Body of pancreas (tissue), 4 donors: ENCODE results near the gene RD3L.

Experiments used
- POLR2A ChIP-seq, 3 donors: fragments of 450-650 bp; IDR thresholded peaks; one replicate each; pipeline ENCODE4 v1.6.1; 2016; ENCODE audit warnings: antibody characterized with exemption in 3 of 3, mild to moderate bottlenecking in 2 of 3
- TF ChIP-seq, protein P1 (sequence below), 7 experiments: fragments of 450-650 bp in 4 of 7; fragments of 200-600 bp in 3 of 7; sonication (generic) in 3 of 7; IDR thresholded peaks; one replicate each; pipeline ENCODE4 v1.5.1; 2016 to 2019; ENCODE audit warnings: antibody characterized with exemption in 7 of 7

DNA sequence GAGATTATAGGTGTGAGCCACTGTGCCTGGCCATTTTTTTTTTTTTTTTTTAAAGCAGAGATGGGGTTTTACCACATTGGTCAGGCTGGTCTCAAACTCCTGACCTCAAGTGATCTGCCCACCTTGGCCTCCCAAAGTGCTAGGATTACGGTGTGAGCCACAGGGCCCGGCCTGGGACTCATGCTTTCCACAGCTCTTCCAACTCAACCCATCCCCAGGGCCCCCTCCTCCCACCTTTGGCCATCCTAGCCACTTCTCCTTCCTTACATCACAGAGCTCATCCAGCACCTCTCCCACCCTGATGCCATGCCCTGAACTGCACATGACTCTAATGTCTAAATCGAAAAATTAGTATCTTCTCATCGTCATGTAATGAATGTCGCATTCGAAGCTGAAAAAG lies 26.7 kb downstream of the RD3L start:
- TF ChIP-seq, protein P1, sequence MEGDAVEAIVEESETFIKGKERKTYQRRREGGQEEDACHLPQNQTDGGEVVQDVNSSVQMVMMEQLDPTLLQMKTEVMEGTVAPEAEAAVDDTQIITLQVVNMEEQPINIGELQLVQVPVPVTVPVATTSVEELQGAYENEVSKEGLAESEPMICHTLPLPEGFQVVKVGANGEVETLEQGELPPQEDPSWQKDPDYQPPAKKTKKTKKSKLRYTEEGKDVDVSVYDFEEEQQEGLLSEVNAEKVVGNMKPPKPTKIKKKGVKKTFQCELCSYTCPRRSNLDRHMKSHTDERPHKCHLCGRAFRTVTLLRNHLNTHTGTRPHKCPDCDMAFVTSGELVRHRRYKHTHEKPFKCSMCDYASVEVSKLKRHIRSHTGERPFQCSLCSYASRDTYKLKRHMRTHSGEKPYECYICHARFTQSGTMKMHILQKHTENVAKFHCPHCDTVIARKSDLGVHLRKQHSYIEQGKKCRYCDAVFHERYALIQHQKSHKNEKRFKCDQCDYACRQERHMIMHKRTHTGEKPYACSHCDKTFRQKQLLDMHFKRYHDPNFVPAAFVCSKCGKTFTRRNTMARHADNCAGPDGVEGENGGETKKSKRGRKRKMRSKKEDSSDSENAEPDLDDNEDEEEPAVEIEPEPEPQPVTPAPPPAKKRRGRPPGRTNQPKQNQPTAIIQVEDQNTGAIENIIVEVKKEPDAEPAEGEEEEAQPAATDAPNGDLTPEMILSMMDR (IDR thresholded peaks at IDR 0.05), result no peak
- no peak for TF ChIP-seq POLR2A (IDR thresholded peaks at IDR 0.05)
